ENCODE measurements around the gene LGALS12.

- TF ChIP-seq POLR2A (IDR thresholded peaks at IDR 0.05): no peak
- no peak for TF ChIP-seq CTCF (IDR thresholded peaks at IDR 0.05)
- no peak for TF ChIP-seq EP300 (IDR thresholded peaks at IDR 0.05)
Observed at GRCh38 chr11:63488789-63489188, 17.1 kb upstream of the LGALS12 start.
